H1 (cell line): Measurements from ENCODE around the gene ABCF2. TPM values are rescaled to one million over a fixed set of nuclear protein-coding genes. Genes with fewer than 3 reads are reported as not detected.

Experiments
- BRCA1 ChIP-seq: IDR thresholded peaks from 2 replicates; pipeline ENCODE4 v1.6.1; 2012; ENCODE audit warnings: low read depth, low read length, improper control_type of control experiment
- CHD1 ChIP-seq: IDR thresholded peaks from 2 replicates; pipeline ENCODE4 v1.6.1; 2012; ENCODE audit warnings: low read depth, low read length, improper control_type of control experiment
- GTF2F1 ChIP-seq: IDR thresholded peaks from 2 replicates; pipeline ENCODE4 v1.6.1; 2012; ENCODE audit warnings: low read depth, low read length, improper control_type of control experiment, borderline replicate concordance
- HDAC6 ChIP-seq: IDR thresholded peaks from one replicate; pipeline ENCODE4 v1.7.1; 2012; ENCODE audit warnings: low read depth, mild to moderate bottlenecking, inconsistent platforms, low read length, moderate library complexity
- KDM4A ChIP-seq: IDR thresholded peaks from one replicate; pipeline ENCODE4 v1.7.1; 2012; ENCODE audit warnings: low read depth, mild to moderate bottlenecking, moderate library complexity, low read length, inconsistent platforms; ENCODE audit not compliant: severe bottlenecking
- RXRA ChIP-seq: IDR thresholded peaks from 2 replicates; pipeline ENCODE4 v1.6.1; 2011; ENCODE audit warnings: low read depth, mild to moderate bottlenecking, low read length, moderate library complexity; ENCODE audit not compliant: insufficient read depth
- SIN3A ChIP-seq, 2 experiments: IDR thresholded peaks in 1 of 2; conservative IDR thresholded peaks in 1 of 2; 2 replicates each; pipeline ENCODE4 v1.6.1; 2011 to 2012; ENCODE audit warnings: low read length in 2 of 2, improper control_type of control experiment in 1 of 2, low read depth in 1 of 2, mild to moderate bottlenecking in 1 of 2
- polyA plus RNA-seq, 7 experiments: library from polyadenylated mRNA; depleted of rRNA in 3 of 7; stranded (reverse) in 5 of 7; unstranded in 2 of 7; fragments of >200 nt in 5 of 7; fragments of 200-250 nt in 2 of 7; gene quantifications; 1 replicate in 5 of 7; 2 replicates in 1 of 7; 4 replicates in 1 of 7; pipeline versions ENCODE4 v1.2.1 to v1.2.3, GENCODE V29; 2011 to 2013; ENCODE audit warnings: missing spikeins in 2 of 7, mixed read lengths in 2 of 7
- total RNA-seq: library from RNA; stranded (reverse); fragmentation: NEBNext Ultra II Directional; extraction: Animal tissue kit (Norgen Biotek cat#: 25700); gene quantifications from 2 replicates; pipeline ENCODE4 v1.2.1, GENCODE V29; 2021
- TF ChIP-seq, protein P1 (sequence below): IDR thresholded peaks from 2 replicates; pipeline ENCODE4 v1.6.1; 2012; ENCODE audit warnings: low read length, inconsistent platforms

The ABCF2 gene
- total and polyA plus RNA-seq, 2 of the 8 experiments (the other 6 are each of a cell fraction or from before 2014, with no cell fraction given), result 28.0 to 55.0 TPM

DNA sequence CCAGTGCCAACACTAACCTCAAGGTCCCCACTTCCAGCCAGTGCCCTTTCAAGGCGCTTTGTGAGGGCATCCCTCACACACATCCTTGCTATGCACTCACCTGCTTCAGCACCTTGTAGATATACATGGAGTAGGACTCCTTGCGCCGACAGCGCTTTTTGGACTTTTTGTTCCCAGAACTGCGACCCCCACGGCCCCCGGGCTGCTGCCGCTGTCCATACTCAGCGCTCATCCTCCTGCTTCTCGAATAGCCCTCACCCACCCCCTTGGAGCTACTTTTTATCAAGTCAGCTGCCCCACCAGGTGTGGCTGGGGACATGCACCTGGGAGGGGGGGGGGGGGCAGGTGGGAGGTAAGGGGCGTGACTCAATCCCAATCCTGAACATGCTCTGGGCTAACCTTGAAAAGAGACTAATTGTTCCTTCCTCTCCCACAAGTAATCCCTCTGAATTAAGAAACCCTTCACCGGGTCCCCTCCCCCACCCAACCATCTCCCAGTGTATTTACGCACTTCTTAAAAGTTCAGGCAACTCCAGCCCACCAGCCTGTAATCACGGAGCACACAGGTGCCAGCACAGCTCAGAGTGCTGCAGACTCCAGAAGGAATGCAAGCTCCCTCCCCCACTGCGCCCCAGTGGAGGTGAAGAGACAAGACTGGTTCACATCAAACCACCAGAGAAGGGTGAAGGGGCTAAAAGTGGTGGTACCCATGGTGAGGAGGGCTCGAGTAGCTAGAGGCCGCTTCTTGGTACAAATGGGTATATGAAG lies 16.7 kb downstream of the ABCF2 start, which contains the start of gene H2BK1 (continued):
- TF ChIP-seq, protein P1, sequence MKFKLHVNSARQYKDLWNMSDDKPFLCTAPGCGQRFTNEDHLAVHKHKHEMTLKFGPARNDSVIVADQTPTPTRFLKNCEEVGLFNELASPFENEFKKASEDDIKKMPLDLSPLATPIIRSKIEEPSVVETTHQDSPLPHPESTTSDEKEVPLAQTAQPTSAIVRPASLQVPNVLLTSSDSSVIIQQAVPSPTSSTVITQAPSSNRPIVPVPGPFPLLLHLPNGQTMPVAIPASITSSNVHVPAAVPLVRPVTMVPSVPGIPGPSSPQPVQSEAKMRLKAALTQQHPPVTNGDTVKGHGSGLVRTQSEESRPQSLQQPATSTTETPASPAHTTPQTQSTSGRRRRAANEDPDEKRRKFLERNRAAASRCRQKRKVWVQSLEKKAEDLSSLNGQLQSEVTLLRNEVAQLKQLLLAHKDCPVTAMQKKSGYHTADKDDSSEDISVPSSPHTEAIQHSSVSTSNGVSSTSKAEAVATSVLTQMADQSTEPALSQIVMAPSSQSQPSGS, result no peak
- TF ChIP-seq RXRA (no peak), HDAC6 (no peak), BRCA1 (no peak), GTF2F1 (no peak), KDM4A (no peak), CHD1 (no peak), SIN3A (conservative IDR thresholded peaks at IDR 0.05 in 1 of 2, IDR thresholded peaks at IDR 0.05 in 1 of 2; ENCODE audit: low read depth in 1 of 2, low read length in 2 of 2) (no peak)
- TF ChIP-seq, all 59 proteins: peak for 0
